ENCODE data around the gene FRMPD3. TPM values are rescaled to one million over a fixed set of nuclear protein-coding genes. Genes with fewer than 3 reads are reported as not detected.

FRMPD3 gene
- total RNA-seq, 4 donors from 2014 or later, result under 0.01 to 0.75 (median 0.16) TPM; not detected in 1

DNA sequence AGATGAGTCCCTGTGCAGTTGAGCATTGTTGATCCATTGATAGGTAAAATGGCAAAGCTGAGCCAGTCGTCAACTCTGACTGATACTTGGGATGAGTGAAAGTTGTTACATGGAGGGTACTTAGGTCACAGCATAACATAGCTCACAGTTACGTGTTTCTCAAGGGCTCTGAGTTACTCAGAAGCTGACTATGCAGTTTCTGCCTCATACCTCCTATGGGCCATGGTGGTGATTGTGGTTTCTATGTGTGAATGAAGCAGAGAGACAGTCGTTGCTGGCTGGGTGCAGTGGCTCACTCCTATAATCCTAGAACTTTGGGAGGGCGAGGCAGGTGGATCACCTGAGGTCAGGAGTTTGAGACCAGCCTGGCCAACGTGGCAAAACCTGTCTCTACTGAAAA is 30.8 kb downstream of the FRMPD3 start:
- Histone ChIP-seq H3K36me3 (no peaks in the 10 kb centered on the region), H3K9me3 (no peaks in the 10 kb centered on the region), H3K4me3 (no peak overlapping the region), H3K27ac (no peak overlapping the region), H3K4me1 (no peaks in the 10 kb centered on the region), H3K27me3 (no peaks in the 10 kb centered on the region)
- WGBS, 2 donors (ENCODE audit: low coverage in 1 of 2), result 69% methylated on average over 5 of the region's 5 CpGs; no CpG with 5 or more reads in 1 of the 2 donors
- intact Hi-C loops (cut with DNase I; ENCODE audit: low total_unique reads) (no loop called here), in situ Hi-C loops (cut with MboI; ENCODE audit: low pct_ligation_motif_present in 1 of 4, low pct_unique_long_range_greater_than_20kb in 1 of 4, low sequenced_read_pairs in 3 of 4) (no loop called here)
- no peak for DNase-seq
- no peak for TF ChIP-seq POLR2AphosphoS5 (IDR thresholded peaks at IDR 0.05)
- TF ChIP-seq POLR2A (IDR thresholded peaks at IDR 0.05), result no peak
- TF ChIP-seq EP300 (IDR thresholded peaks at IDR 0.05; ENCODE audit: low read depth), result no peak
- TF ChIP-seq, protein P1, sequence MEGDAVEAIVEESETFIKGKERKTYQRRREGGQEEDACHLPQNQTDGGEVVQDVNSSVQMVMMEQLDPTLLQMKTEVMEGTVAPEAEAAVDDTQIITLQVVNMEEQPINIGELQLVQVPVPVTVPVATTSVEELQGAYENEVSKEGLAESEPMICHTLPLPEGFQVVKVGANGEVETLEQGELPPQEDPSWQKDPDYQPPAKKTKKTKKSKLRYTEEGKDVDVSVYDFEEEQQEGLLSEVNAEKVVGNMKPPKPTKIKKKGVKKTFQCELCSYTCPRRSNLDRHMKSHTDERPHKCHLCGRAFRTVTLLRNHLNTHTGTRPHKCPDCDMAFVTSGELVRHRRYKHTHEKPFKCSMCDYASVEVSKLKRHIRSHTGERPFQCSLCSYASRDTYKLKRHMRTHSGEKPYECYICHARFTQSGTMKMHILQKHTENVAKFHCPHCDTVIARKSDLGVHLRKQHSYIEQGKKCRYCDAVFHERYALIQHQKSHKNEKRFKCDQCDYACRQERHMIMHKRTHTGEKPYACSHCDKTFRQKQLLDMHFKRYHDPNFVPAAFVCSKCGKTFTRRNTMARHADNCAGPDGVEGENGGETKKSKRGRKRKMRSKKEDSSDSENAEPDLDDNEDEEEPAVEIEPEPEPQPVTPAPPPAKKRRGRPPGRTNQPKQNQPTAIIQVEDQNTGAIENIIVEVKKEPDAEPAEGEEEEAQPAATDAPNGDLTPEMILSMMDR (IDR thresholded peaks at IDR 0.05), result no peak

DNA sequence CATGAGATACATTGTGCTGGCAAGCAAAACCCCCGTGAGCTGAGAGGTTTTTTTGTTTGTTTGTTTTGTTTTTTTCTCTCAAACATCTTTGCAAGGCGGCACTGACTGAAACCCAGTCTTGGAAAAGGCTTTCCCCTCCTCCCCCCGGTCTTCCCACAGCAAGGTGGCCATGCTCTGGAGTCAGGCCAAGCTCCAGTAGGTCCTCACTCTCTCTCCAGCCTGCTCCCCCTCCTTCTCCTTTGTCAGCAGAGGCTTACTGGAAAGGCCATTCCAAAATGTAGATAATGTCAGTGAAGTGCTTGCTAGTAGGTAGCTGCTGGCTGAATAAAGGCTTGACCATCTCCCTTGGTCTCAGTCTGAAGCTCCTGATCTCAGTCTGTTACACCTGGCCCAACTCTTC is 32.6 kb downstream of the FRMPD3 start:
- Histone ChIP-seq H3K4me3 (no peak overlapping the region), H3K36me3 (no peaks in the 10 kb centered on the region), H3K27ac (no peak overlapping the region), H3K27me3 (no peaks in the 10 kb centered on the region), H3K9me3 (no peaks in the 10 kb centered on the region), H3K4me1 (no peaks in the 10 kb centered on the region)
- no peak for DNase-seq
- TF ChIP-seq EP300 (IDR thresholded peaks at IDR 0.05; ENCODE audit: low read depth) (no peak), POLR2AphosphoS5 (IDR thresholded peaks at IDR 0.05) (no peak), POLR2A (IDR thresholded peaks at IDR 0.05) (no peak)
- TF ChIP-seq, protein P1 (IDR thresholded peaks at IDR 0.05), result no peak
- in situ Hi-C loops (cut with MboI; ENCODE audit: low pct_ligation_motif_present in 1 of 4, low pct_unique_long_range_greater_than_20kb in 1 of 4, low sequenced_read_pairs in 3 of 4) (no loop called here), intact Hi-C loops (cut with DNase I; ENCODE audit: low total_unique reads) (no loop called here)
- 53% methylated on average over 3 of the region's 3 CpGs; no CpG with 5 or more reads in 1 of the 2 donors for WGBS, 2 donors (ENCODE audit: low coverage in 1 of 2)

DNA sequence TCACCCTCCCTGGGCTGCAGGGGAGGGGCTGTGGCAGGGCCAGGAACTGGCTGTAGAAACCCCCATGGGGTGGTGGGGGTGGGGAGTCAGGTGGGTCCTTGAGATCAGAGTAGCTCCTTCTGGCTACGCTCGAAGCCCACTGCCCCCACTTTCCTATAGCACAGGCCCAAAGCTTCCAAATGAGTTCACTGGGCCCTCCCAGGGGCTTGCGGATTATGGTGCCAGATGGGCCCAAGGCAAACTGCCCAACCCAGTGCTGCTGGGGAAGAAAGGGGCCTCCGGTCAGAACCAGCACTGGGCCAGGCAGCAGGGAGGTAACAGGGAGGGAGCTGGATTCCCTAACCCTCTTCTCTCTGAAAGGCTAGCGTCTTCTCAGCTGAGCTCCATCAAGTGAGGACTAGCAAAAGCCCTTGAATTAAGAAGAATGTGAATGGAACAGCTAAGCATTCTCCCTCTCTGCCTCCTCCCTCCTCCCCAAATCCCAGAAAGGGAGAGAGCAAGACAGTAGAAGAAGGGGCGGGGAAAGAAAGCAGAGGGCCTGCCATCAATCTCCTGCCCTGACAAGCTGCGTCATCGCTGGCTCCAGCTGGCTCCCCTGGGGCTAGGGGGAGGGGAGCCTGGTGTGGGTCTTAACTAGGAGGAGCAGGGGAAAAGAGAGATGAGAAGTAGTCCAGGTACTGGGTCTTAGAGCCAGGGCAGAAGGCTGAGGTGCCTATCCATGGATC is 34.7 kb downstream of the FRMPD3 start:
- H3K27me3 ChIP-seq, result no peaks in the 10 kb centered on the region
- TF ChIP-seq EP300 (IDR thresholded peaks at IDR 0.05; ENCODE audit: low read depth) (no peak), POLR2A (IDR thresholded peaks at IDR 0.05) (no peak), POLR2AphosphoS5 (IDR thresholded peaks at IDR 0.05) (no peak)
- TF ChIP-seq, protein P1 (IDR thresholded peaks at IDR 0.05), result no peak

DNA sequence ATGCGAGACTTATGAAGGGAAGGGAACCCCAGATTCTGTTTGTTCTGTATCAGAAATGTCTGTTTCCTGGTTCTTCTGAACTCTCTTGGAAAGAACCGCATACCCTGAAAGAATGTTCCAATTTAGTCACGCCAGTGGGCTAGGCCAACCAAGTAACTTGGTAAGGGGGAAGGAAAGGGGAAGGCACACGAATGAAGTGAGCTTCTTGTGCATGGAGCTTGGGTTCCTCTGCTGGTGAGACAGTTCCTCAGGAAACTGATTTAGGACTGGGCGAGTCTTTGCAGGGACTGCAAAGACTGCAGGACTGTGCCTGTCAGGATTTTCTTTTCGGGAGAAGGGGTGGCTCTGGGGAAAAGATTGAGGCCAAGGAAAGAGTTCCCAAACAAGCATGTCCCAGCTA is 35.6 kb downstream of the FRMPD3 start:
- 54% methylated on average over 6 of the region's 6 CpGs; no CpG with 5 or more reads in 1 of the 2 donors for WGBS, 2 donors (ENCODE audit: low coverage in 1 of 2)
- H3K4me3 ChIP-seq, result no peak overlapping the region
- in situ Hi-C loops (cut with MboI; ENCODE audit: low pct_ligation_motif_present in 1 of 4, low pct_unique_long_range_greater_than_20kb in 1 of 4, low sequenced_read_pairs in 3 of 4) (no loop called here), intact Hi-C loops (cut with DNase I; ENCODE audit: low total_unique reads) (no loop called here)
- no peaks in the 10 kb centered on the region for H3K4me1 ChIP-seq
- no peak overlapping the region for H3K27ac ChIP-seq
- H3K9me3 ChIP-seq, result no peaks in the 10 kb centered on the region
- DNase-seq, result no peak
- H3K27me3 ChIP-seq, result no peaks in the 10 kb centered on the region
- no peaks in the 10 kb centered on the region for H3K36me3 ChIP-seq
- TF ChIP-seq, protein P1 (IDR thresholded peaks at IDR 0.05), result no peak
- no peak for TF ChIP-seq POLR2AphosphoS5 (IDR thresholded peaks at IDR 0.05)
- TF ChIP-seq POLR2A (IDR thresholded peaks at IDR 0.05), result no peak
- no peak for TF ChIP-seq EP300 (IDR thresholded peaks at IDR 0.05; ENCODE audit: low read depth)

More for the DNA sequence above, 34.7 kb downstream of the FRMPD3 start:
- no peak overlapping the region for H3K27ac ChIP-seq
- in situ Hi-C loops (cut with MboI; ENCODE audit: low pct_ligation_motif_present in 1 of 4, low pct_unique_long_range_greater_than_20kb in 1 of 4, low sequenced_read_pairs in 3 of 4), result no loop called here
- intact Hi-C loops (cut with DNase I; ENCODE audit: low total_unique reads), result no loop called here
- no peaks in the 10 kb centered on the region for H3K36me3 ChIP-seq
- WGBS, 2 donors (ENCODE audit: low coverage in 1 of 2), result 75% methylated on average over 7 of the region's 8 CpGs; no CpG with 5 or more reads in 1 of the 2 donors
- H3K4me1 ChIP-seq, result no peaks in the 10 kb centered on the region
- H3K4me3 ChIP-seq, result no peak overlapping the region
- no peaks in the 10 kb centered on the region for H3K9me3 ChIP-seq
- no peak for DNase-seq

Measured in transverse colon (tissue), 4 donors.